Measurements from ENCODE around the gene CEACAM19.

DNA sequence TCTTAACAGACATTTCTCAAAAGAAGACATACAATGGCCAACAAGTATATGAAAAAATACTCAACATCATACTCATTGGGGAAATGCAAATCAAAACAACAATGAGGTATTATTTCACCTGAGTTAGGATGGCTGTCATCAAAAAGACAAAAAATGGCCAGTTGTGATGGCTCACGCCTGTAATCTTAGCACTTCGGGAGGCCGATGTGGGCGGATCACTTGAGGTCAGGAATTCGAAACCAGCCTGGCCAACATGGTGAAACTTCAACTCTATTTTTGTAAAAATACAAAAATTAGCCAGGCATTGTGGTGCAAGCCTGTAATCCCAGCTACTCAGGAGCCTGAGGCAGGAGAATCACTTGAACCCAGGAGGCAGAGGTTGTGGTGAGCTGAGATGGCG lies 49.7 kb downstream of the CEACAM19 start:
- TF ChIP-seq POLR2AphosphoS5 (IDR thresholded peaks at IDR 0.05; ENCODE audit: low read depth, low read length) (no peak), POLR2A (IDR thresholded peaks at IDR 0.05; ENCODE audit: low read depth, low read length) (no peak), TAF1 (IDR thresholded peaks at IDR 0.05; ENCODE audit: borderline replicate concordance, low read depth, low read length) (no peak)
